Measurements from ENCODE around the gene PAPPA2.
"Not testable (repeated sequence)": the region's sequence is repeated elsewhere in the genome, so short reads cannot be mapped to it uniquely, and the experiment has no call there.

- not testable (repeated sequence) for TF ChIP-seq POLR2A (IDR thresholded peaks at IDR 0.05; ENCODE audit: low read length); GATA1 (IDR thresholded peaks at IDR 0.05; ENCODE audit: low read depth, low read length)
These were observed 293.8 kb downstream of the PAPPA2 start for GRCh38 chr1:176756817-176757216.
